ENCODE results near the gene CIDEB. TPM values are rescaled to one million over a fixed set of nuclear protein-coding genes. Genes with fewer than 3 reads are reported as not detected.

CIDEB gene
- total and polyA plus RNA-seq, 2 of the 13 experiments (the other 11 are each of a cell fraction or from before 2014, with no cell fraction given), result 35.8 to 110 TPM

DNA sequence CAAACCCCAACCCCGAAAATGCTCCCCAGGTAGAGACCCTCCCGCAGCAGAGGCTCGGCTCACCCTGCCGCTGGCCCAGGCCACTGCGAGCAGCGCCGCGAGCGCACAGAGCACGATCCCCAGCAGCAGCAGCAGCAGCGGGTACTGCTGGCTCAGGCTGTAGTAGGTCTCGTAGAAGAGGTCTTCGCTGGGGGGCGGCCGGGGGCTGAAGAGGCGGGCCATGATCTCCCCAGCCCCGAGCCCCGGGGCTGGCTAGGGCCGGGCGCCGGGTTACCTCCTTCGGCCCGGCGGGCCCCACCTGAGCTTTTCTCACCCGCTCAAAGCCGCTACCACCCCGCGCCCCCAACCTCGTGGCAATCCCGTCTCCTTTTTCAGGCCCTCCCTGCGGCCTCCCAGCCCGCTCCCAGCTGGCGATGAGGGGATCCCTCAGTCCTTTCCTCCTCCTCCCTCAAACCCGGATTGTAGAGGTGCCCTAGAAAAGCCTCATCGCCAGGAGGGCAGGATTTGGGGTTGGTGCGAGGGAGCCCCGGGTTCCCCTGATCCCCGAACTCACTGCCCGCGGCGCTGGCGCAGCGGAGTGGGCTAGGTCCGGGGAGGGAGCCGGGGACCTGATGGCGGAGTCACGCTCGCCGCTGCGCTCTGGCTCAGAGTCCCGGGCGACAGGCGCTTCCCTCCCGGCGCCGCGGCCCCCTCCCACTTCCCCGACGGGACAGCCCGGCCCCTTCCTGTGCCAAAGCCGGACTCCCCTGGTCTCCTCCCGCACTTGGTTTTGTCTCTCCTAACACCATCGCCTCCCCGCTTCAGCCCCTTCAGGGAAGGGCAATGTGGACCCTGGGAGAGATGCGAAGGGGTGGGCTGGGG, 26.9 kb upstream of the CIDEB start, which contains the start of gene ADCY4 (continued):
- TF ChIP-seq ZNF777 (CRISPR knock-in tag; IDR thresholded peaks at IDR 0.05), result no peak
- 0 out of 2 replicates have a peak, but pooled peaks have one; percentile 35 for TF ChIP-seq ZNF20 (CRISPR knock-in tag; IDR thresholded peaks at IDR 0.05)
- TF ChIP-seq, protein P1, sequence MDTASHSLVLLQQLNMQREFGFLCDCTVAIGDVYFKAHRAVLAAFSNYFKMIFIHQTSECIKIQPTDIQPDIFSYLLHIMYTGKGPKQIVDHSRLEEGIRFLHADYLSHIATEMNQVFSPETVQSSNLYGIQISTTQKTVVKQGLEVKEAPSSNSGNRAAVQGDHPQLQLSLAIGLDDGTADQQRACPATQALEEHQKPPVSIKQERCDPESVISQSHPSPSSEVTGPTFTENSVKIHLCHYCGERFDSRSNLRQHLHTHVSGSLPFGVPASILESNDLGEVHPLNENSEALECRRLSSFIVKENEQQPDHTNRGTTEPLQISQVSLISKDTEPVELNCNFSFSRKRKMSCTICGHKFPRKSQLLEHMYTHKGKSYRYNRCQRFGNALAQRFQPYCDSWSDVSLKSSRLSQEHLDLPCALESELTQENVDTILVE (CRISPR knock-in tag; IDR thresholded peaks at IDR 0.05), result no peak
- TF ChIP-seq SIX1 (CRISPR knock-in tag; IDR thresholded peaks at IDR 0.05; ENCODE audit: borderline replicate concordance), result no peak
- no peak for TF ChIP-seq FOXA1 (IDR thresholded peaks at IDR 0.05)
- no peak for TF ChIP-seq FOXA1 (CRISPR knock-in tag; IDR thresholded peaks at IDR 0.05)

DNA sequence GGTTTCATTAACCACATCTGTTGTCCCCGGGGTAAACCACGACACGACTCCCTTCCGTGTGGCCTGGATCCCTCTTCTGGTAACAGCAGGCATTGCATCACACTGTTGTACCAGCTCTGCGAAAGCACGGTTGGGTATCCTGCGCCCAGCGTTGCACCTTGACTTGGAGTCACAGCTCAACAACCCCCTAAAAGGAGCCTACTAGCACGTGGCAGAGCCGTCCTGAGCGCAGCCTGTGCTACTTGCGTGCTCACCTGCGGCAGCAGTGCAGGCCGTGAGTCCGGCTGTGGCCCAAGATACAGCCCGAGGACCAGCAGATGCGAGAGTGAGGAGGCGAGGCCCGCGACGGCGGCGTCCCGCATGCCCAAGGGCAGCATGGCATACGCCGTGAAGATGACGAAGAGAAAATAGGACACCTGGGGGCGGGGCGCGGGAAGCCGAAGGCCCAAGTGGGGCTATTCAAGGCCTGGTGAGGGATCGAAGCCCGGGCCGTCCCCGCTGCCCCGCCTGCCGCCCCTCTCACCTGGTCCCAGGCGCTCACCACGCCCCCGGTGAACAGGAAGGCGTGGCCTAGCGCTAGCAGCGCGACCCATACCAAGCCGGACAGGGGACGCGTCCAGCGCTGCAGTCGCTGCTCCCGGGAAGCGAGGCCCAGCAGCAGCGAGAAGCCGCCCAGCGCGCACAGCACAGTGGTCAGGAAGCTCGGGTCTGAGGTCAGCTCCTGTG, 24.7 kb upstream of the CIDEB start:
- Histone ChIP-seq H3K4me1 (ENCODE audit: insufficient read depth, low read length) (peaks cover 36% of the 10 kb centered on the region), H2AFZ (ENCODE audit: low read length) (peak overlapping the region; percentile 36), H3K9me3 (ENCODE audit: low read length) (no peaks in the 10 kb centered on the region), H3K4me2 (ENCODE audit: low read depth, low read length) (peak overlapping the region; percentile 92), H3K27ac (ENCODE audit: extremely low read length, insufficient read depth, low read length) (no peak overlapping the region), H3K27me3 (ENCODE audit: control insufficient read depth in 1 of 2, insufficient read depth in 2 of 2, low read length in 2 of 2) (peaks cover 29 to 86% of the 10 kb centered on the region in 2 experiments), H4K20me1 (ENCODE audit: insufficient read depth, low read length) (no peaks in the 10 kb centered on the region), H3K9ac (ENCODE audit: insufficient read depth, low read depth, low read length) (0 out of 2 replicates have a peak overlapping the region, but pooled peaks have one; percentile 1), H3K4me3 (replicated peaks in 1 of 3; ENCODE audit: insufficient read depth in 1 of 3, low read depth in 2 of 3, low read length in 3 of 3) (peak overlapping the region; percentile 30 to 70 (median 42)), H3K79me2 (ENCODE audit: insufficient read depth, low read length) (no peaks in the 10 kb centered on the region), H3K36me3 (replicated peaks in 1 of 2; ENCODE audit: control insufficient read depth in 1 of 2, insufficient read depth in 2 of 2, low read length in 2 of 2) (no peaks in the 10 kb centered on the region)
- ATAC-seq, result peak; percentile 83
- peak; percentile 98 for FAIRE-seq
- 11% methylated on average over 56 of the region's 56 CpGs for WGBS (ENCODE audit: low lambda C conversion rate)
- in situ Hi-C loops (cut with HindIII; ENCODE audit: extremely low pct_ligation_motif_present, low pct_unique_long_range_greater_than_20kb) (loop anchor here (5.0 kb wide), 1 partner anchor 100 kb away; no protein-coding TSS in a partner anchor), intact Hi-C loops (cut with micrococcal nuclease; ENCODE audit: unreplicated experiment) (loop anchor here (1.0 to 5.0 kb wide), 3 partner anchors 90 to 1565 kb away; partner anchors contain the start of genes OXA1L and TINF2)
- CTCF ChIA-PET (ENCODE audit: low intra/inter-chr PET ratio, low total read pairs), result interaction anchor here (0.7 to 10.2 kb wide), 10 partner anchors 19 to 109 kb away, joined by 3 to 235 read pairs (median 6); partner anchors contain the start of genes CBLN3, CIDEB, DHRS1 and KHNYN
- POLR2A ChIA-PET, result interaction anchor here (0.7 to 4.3 kb wide), 14 partner anchors 13 to 117 kb away, joined by 3 to 98 read pairs (median 7); partner anchors contain the start of genes CBLN3, CIDEB, DHRS1 and KHNYN
- peak; percentile 86 for DNase-seq (ENCODE audit: low spot score)
- no TSS peak for BruUV-seq (replicated peaks)
- TF ChIP-seq, protein P2, sequence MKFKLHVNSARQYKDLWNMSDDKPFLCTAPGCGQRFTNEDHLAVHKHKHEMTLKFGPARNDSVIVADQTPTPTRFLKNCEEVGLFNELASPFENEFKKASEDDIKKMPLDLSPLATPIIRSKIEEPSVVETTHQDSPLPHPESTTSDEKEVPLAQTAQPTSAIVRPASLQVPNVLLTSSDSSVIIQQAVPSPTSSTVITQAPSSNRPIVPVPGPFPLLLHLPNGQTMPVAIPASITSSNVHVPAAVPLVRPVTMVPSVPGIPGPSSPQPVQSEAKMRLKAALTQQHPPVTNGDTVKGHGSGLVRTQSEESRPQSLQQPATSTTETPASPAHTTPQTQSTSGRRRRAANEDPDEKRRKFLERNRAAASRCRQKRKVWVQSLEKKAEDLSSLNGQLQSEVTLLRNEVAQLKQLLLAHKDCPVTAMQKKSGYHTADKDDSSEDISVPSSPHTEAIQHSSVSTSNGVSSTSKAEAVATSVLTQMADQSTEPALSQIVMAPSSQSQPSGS (CRISPR knock-in tag; IDR thresholded peaks at IDR 0.05), result 0 out of 2 replicates have a peak, but pooled peaks have one; percentile 48
- TF ChIP-seq HMG20A (CRISPR knock-in tag; IDR thresholded peaks at IDR 0.05; ENCODE audit: borderline replicate concordance) (no peak), RFX5 (IDR thresholded peaks at IDR 0.05; ENCODE audit: low read depth, low read length) (no peak), ZHX2 (IDR thresholded peaks at IDR 0.05; ENCODE audit: low read depth) (peak; percentile 22; the same call in 1 of the 2 replicates), ZHX2 (CRISPR knock-in tag; IDR thresholded peaks at IDR 0.05; ENCODE audit: borderline replicate concordance) (no peak), ZNF776 (CRISPR knock-in tag; IDR thresholded peaks at IDR 0.05) (peak; percentile 96)

Measured in HepG2 (cell line).